Fibroblast of skin of left quadriceps (primary cell): Measurements from ENCODE around the gene KRTAP15-1.

Experiments
- DNase-seq, 2 experiments: peaks; one replicate each; pipeline ENCODE4 v3.0.0-alpha.2; 2013; ENCODE audit warnings: low read depth in 2 of 2

Gene KRTAP15-1, protein sequence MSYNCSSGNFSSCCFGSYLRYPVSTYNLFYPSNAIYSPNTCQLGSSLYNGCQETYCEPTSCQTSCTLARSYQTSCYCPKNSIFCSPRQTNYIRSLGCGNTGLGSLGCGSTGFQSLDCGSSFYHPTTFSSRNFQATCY

DNA sequence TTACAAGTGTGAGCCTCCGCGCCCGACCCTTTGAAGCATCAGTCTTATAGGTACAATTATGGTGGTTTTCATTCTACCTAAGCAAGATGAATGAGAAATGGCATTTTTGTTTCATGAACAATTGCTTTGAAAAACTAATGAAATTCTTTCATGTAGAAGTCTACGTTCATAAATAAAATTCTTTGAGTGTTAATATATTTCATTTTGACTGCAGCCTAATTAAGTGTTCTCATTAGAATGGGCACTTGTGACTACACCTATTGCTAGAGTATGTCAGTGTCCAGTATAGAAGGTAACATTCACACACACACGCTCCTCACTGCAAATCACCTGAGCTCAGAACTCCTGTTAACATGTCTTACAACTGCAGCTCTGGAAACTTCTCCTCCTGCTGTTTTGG is at the start of gene KRTAP15-1:
TSS of gene KRTAP15-1 (plus strand) at position 301 of the 400 bp plus-strand sequence. CDS start at position 354, 53 bp downstream.
- no peak for DNase-seq

DNA sequence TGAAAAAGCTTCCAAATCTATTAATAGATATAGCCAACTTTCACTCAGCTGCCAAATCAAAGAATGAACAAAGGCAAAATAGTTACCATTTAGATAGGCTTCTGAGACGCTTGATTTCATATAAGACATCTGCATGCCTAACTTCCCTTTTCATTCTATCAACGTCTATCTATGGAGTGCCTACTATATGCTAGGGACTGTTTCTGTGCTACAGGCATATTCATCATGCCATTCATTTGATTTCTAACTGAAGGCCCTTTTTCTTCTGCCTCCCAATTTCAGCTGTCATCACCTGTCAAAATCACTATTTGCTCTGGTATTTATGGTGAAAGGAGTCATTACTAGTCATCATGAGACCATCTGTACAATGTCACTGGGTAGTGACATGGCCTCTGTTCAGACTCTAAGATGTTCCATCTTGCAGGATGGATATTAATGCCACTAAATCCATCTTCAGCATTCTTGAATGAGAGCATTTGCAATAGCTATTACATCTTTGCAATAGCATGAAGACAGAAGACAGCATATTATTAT is 48.5 kb upstream of the KRTAP15-1 start:
- no peak for DNase-seq

GRCh38 chr21:30395731-30396130 is 44.3 kb upstream of the KRTAP15-1 start, which contains the start of gene KRTAP13-1:
Gene KRTAP13-1 (plus strand): TSS chr21:30396031. CDS start chr21:30396087, 56 bp downstream.
- DNase-seq: no peak

DNA sequence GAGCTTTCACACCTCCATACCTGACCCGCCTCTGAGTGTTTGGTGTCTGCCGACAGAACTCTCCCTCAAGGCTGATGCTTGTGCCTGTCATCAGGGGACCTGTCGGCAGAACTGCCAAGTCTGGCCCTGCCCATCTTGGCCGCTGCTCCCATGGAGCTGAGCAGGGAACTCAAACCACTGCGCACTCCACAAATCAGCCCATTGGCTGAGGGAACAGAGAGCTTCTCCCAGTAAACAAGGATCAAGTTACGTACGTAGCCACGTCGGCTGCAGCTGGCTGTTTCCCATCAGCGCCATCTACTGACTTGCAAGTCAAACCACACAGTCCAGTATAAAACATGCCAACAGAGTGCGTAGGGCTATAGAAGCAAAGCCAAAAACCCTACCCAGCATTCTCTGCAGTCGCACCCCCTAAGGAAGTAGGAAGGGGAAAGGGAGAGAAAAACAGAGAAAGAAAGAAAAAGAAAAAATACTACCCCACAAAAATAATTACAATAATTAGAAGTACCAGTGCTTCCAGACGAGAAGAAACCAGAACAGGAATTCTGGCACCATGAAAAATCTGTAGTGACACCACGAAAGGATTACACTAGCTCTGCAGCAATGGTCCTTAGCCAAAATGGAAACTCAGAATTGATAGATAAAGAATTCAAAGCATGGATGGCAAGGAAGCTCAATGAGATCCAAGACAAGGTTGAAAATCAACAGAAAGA is 31.1 kb upstream of the KRTAP15-1 start:
- DNase-seq: peak; percentile 10 to 14

- no peak for DNase-seq
These were observed 24.1 kb upstream of the KRTAP15-1 start for GRCh38 chr21:30415993-30416392.

DNA sequence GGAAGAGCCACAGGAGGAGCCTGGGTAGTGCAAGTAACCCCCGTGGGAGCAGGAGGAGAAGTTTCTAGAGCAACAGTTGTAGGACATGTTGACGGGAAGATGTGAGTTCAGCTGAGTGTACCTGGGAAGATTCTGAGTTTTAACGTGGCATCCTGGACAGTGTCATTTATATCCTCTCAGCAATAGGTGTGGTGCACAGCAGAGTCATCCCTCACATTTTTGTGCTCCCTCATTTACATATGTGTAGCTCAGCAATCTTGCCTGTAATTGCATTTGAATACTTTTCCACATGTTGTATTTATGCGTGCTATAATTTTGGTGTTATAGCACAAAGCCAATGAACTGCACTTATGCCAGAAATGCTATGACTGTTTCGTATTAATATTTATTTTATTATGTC is 14.2 kb upstream of the KRTAP15-1 start, which contains the start of gene KRTAP13-3:
TSS of gene KRTAP13-3 (minus strand) at position 101 of the 400 bp plus-strand sequence. CDS start at position 87, 14 bp downstream.
- no peak for DNase-seq

- no peak for DNase-seq
These were observed 13.3 kb upstream of the KRTAP15-1 start for GRCh38 chr21:30426731-30427130.

DNA sequence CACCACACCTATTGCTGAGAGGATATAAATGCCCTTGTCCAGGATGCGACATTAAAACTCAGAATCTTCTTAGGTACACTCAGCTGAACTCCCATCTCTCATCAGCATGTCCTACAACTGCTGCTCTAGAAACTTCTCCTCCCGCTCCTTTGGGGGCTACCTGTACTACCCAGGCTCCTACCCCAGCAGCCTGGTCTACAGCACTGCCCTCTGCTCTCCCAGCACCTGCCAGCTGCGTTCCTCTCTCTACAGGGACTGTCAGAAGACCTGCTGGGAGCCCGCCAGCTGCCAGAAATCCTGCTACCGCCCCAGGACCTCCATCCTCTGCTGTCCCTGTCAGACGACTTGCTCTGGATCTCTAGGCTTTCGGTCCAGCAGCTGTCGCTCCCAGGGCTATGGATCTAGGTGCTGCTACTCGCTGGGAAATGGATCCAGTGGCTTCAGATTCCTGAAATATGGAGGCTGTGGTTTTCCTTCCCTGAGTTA is 9.9 kb upstream of the KRTAP15-1 start, which contains the start of gene KRTAP13-4:
TSS of gene KRTAP13-4 (plus strand) at position 51 of the 486 bp plus-strand sequence. CDS start at position 107, 56 bp downstream.
- no peak for DNase-seq

- DNase-seq: no peak
These were observed 5.9 kb upstream of the KRTAP15-1 start for GRCh38 chr21:30434033-30434631.

- DNase-seq: no peak
These were observed 3.0 kb upstream of the KRTAP15-1 start for GRCh38 chr21:30437010-30437565.

DNA sequence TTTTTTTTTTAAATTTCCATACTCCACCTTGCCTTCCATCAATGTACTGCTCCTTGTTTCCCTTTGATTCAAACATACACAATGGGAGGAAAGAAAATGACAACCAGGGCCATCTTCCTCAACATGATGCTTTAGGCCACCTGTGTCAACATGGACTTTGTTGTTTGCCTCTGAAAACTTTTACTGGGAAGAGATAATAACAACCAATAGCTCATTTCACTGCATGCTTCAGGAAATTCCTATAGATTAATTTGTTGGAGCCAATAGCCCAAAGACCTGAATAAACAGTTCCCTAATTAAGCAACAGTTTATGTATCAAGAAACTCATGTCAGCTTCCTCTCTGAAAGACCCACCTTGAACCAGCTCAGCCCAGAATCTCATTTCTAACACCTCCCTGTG is 3.2 kb downstream of the KRTAP15-1 start:
- no peak for DNase-seq

GRCh38 chr21:30444204-30444603 is 4.1 kb downstream of the KRTAP15-1 start:
- no peak for DNase-seq

GRCh38 chr21:30447056-30447455 is 7.0 kb downstream of the KRTAP15-1 start:
- no peak for DNase-seq

GRCh38 chr21:30448514-30448913 is 8.4 kb downstream of the KRTAP15-1 start:
- no peak for DNase-seq

GRCh38 chr21:30463713-30464112 is 23.6 kb downstream of the KRTAP15-1 start:
- no peak for DNase-seq

GRCh38 chr21:30468900-30469714 is 29.0 kb downstream of the KRTAP15-1 start:
- no peak for DNase-seq

- no peak for DNase-seq
These were observed 37.9 kb downstream of the KRTAP15-1 start for GRCh38 chr21:30478004-30478403.

DNA sequence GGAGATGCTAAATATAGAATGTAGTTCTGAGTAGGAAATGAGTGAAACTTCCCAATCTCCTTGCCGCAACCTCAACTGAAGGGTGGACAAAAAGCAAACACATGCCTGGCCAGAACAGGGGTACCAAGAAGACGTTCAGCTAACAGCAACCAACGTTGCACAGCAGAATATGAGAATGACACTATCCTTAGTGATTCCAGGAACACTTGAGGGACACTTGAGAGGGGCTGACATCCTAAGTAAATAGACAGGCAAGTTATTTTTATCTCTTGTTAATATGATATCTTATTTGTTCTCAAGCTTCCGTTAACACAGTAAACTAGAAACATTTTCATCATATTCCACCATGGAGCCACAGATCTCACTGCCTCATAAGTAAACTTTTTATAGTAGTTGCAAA is 39.2 kb downstream of the KRTAP15-1 start:
- no peak for DNase-seq

DNA sequence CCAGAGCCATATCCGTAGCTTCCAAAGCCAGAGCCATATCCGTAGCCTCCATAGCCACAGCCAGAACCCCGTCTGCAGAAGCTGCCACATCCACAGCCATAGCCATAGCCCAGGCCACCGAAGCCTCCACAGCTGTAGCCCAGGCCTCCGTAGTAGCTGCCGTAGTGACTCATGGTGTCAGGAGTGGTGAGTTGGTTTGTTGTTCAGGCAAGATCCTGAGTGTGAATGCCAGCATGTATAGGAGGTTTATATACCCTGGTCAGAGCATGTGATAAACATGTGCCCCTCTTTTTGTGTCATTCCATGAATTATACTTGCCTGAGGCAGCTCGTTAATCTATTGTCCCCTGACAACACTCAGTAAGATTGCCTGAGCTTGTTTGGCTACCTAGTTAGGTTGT is 40.1 kb downstream of the KRTAP15-1 start, which contains the start of gene KRTAP19-1:
TSS of gene KRTAP19-1 (minus strand) at position 223 of the 400 bp plus-strand sequence. CDS start at position 173, 50 bp downstream.
- DNase-seq: no peak

- DNase-seq: no peak
These were observed 42.1 kb downstream of the KRTAP15-1 start for GRCh38 chr21:30482130-30482529.

DNA sequence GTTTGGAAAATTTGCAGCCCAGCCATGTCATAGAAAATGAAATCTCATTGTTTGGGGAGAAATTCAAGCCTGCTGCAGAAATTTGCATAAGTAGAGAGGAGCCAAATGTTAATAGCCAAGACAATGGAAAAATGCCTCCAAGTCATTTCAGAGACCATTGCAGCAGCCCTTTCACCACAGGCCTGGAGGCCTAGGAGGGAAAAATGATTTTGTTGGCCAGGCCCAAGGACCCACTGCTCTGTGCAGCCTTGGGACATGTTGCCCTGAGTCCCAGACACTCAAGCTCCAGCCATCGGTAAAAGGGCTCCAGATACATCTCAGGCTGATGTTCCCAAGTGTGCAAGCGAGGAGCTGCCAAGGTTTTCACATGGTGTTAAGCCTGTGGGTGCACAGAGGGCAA is 46.1 kb downstream of the KRTAP15-1 start:
- no peak for DNase-seq
